NCI-H2196 (cell line): ENCODE data around the gene ZNF521.

ENCODE experiments used
- DNase-seq: peaks from one replicate; lab custom pipeline; 2025; ENCODE audit not compliant: unreplicated experiment; lab: John Stamatoyannopoulos, UW

The ZNF521 gene

DNA sequence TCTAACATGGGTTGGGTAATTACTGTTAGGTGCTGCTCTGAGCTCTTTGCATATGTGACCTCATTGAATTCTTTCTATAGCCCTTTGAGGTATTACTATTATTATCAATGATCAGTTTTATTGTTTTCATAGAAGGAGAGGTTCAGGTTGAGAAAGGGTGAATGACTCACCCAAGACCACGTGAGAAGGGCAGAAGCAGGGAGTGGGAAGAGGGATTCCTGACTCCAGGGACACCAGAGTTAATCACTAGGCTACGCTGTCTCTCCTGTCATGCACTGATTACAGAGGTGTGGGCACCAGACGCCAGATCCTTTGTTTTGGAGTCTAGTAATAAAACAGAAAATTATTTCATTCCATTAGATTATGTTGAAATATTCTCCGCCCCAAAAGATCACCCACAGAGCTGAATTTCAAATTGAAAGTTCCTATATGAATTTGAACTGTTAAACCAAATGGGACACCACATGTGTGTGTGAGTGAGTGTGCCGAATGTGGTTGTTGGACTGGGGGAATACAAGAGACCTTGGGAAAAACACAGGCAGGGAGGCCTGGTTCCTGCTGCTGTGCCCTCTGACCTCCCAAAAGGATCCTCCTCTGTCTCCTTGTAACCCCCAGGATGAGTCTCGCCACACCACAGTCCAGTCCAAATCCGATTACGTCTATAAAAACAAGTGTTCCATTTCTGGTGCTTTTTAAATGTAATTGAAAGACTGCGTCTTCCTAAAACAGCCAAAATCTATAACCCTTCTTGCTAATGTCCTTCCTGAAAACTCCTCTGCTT, 215.4 kb downstream of the ZNF521 start:
- no peak for DNase-seq

DNA sequence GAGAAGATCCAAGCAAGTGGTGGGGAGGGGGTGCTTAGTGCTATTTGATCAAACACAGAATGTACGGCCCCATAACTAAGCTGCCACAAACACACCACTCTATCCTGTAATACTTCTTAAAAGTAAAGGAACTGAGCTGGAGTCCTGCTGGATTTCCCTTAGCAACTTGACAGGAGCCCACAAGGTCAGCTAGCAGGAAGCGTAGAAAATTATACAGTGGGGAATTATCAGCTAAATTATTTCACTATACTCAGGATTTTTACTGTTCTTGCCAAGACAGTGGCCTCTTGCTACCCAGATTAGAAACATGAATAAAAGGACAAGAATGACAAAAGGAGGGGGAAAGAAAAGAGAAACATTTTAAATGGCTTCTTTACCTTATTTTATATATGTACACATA, 217.1 kb downstream of the ZNF521 start:
- no peak for DNase-seq

DNA sequence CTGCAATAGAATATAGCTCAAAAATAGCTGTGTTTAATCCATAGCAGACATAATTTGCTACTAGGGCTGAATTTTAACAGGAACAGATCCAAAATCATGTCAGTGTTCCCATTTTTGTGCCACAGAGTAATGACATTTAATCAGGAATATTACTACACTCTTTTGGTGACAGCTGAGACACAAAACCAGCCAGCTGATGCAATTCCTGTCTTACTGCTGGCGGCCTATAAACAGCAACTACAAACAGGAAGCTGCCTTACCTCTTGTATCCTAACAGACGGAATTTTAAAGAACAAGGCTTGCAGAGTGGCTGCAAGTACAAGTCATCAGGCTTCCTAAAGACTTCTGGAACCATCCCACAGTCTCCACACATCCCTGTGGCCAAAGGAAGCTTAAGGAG, 218.1 kb downstream of the ZNF521 start:
- DNase-seq, result no peak

DNA sequence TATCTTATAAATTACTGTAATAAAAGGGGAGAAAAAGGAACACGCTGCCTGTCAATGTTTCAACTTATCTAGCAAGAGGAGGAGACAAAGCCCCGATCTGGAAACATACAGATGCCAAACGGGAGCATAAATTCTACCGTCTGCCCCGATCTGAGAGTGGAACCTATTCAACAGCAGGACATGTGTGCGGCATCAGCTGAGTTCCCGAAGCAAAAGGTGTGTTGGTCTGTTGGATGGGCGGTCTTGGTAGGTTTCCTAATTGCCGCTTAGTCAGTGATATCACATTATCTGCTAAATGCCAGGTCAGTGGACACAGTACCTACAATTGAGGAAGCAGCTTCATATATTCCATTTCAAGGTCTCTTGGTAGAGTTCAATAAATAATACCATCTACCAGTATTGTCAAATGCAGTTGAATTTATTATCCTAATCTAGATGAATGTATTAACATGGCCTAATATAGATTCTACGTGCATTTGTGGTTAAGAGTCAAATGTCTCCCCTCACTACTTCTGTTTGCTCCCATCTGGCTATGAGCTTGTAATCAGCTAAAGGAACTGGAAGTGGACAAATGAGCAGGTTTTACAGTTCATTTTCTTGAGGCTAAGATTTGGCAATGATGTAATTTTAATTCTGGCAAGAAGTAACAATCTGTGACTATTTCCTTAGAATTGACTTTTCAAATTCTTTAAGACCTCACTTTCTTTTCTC, 219.0 kb downstream of the ZNF521 start:
- DNase-seq, result no peak

DNA sequence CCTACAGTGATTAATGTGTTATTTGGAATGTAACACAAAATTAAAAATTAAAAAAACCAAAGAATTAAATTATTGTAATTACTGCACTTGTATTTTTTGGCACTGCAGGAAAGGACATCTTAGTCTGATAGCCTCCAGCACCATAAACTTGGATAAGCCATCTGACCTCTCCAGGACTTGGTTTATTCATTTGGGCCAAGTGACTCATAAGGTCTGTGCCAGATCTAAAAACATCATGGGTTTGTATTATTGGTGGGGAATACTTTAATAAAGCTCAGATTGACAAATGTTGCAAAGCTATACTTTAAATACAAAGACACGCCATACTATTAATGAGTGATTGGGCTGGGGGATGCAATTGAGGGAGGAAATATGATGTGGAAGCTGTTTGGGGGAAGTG, 225.2 kb downstream of the ZNF521 start:
- no peak for DNase-seq

DNA sequence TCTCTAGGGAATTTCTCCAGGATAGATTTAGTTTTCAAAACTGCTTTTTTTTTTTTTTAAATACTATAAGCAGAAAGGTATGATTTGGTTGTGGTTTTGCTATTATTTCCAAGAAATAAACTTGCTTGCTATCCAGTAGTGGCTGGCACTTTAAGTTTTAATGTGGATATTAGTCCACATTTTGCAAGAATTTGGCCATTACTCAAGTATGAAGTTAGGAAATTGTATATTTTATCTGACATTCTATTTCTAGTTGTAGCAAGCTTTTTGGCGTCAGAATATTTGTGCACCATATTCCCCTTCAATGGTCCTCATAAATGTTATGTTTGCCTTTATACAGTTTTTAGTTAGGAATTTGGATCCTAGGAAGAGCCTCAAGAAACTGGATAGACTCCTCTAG, 226.3 kb downstream of the ZNF521 start:
- no peak for DNase-seq

DNA sequence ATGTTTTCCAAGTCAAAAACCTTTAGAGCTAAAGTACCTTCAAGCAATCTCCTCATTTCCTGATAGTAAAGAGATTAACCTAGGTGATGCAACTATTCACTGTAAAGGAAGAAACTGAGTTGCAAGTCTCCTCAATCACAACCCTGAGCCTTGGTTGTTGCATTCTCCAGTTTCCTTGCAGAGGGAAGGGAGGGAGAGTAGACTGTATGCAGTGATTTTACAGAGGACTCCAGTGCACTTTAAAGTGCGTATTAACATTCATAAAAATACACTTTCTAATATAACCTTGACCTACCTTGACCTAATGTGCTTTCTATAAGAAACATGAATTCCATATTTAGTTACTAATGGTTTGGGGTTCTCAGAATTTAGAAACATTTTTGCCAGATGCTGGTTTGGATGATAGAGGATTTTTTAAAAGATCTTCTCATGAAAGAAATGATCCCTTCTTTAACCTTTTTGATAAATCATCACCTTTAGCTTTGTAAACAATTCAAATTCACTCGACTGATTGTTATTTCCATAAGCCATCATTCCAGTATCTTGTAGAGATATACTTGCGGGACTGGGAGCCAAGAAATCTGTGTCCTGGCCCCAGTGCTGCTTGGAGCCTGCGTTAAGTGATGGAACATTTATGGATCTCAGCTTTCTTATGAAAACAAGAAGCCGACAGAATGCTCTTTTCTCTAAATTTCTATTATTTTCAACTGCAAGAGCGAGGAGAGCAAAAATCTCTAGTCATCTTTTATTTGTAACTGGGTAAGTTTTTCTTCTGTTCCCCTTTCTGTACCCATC, 228.3 kb downstream of the ZNF521 start:
- no peak for DNase-seq

DNA sequence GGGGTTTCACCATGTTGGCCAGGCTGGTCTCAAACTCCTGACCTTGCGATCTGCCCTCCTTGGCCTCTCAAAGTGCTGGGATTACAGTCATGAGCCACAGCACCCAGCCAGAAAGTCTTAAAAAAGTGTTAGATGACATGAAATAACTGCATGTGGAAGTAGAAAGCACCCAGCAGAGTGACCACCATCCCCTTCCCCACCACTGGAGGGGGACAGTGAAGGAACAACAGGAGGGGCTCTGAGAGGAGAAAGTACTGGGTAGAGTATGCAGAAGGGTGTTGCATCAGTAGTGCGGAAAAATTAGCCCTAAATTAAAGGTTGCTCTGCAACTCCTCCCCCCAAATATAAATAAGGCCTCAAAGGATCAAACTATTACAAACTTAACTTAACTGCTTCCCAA, 230.5 kb downstream of the ZNF521 start:
- DNase-seq, result no peak

DNA sequence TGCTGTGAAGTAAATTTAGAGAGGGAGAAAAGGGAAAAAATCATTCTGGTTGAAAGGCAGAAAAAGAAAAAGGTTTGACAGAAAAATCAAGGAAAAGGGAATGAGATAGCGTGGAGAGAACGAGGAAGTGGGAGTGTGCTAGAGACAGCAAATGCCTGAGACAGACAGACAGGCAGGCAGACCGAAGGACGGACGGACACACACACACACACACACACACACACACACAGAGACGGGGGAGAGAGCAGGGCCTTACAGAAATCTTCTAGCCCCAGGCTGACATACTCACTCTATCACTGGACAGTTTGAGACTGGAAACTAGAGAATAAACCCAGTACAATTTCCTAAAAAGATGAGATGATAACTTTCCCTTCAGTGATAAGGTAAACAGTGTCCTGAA, 238.4 kb downstream of the ZNF521 start:
- no peak for DNase-seq

DNA sequence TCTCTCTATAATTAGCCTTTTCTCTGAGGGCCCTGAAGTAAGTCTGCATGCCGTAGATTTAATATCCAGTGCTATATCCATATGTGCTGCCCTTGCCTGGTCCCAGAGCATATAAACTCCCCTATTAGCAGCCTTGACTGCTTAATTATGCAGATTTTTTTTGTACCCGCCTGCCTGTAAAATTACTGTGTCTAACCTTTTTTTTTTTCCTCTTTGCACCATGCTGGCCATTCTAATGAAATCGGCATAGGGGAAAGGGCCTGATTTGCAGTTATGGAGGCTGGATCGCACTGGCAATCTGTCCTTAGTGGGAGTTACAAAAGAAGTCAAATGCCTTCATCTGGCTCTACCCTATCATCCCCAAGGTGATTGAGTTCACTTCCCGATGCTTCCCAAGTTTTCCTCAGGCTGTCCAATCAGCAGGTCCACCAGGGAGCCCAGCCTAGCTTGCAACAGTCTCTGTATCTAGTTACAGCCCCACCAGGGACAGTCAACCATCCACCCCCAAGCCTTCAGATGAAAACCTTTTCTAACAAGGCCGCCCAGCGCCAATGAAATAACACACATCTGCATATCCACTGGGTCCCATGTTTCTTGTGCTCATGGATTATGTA, 239.0 kb downstream of the ZNF521 start:
- no peak for DNase-seq

DNA sequence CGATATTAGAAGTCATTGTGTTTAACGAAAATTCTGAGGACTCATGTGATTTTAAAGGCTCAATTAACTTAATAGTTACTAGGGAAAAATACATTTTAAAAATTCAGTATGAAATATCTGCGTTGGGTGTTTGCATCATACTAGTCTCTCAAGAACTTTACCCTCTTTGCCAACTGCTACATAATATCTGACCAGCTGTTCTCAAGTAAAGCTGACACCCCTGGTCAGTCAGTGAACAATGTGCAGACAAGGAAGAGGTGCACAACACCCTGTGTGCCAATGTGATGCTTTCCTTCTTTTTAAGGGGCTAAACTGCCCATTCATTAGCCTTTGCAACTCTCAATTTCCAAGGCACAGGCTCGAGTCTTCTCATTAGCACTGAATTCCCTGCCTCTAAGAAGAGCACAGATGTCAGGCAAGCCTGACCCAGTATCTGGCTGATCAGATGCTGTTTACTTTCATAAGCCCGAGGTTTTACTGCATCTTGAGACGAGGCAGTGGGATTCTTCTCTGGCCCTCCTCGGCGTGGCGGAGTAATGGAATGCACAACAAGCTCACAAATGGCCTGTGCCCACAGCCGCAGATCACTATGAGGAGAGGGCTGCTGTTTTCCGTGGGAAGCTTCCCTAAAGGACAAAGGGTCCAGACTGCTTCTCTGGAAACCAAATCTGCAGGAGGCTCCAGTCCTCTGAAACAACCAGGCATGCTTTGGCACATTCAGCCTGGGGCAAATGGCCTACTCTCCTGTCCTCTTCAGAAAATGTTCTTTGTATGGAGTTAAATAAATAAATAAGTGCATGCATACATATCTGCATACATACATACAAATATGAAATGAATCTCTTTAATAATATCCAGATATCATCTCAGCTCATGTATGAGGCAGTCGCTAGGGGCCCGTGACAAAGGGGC, 240.3 kb downstream of the ZNF521 start:
- DNase-seq, result no peak

DNA sequence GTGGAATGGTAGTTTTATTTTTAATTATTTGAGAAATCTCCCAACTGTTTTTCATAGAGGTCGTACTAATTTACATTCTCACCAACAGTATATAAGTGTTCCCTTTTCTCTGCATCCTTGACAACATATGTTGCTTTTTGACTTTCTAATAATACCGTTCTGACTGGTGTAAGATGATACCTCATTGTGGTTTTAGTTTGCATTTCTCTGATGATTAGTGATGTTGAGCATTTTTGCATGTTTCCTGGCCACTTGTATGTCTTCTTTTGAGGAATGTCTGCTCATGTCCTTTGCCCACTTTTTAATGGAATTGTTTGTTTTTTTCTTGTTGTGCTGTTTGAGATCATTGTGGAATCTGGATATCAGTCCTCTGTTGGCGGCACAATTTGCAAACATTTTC, 242.5 kb downstream of the ZNF521 start:
- DNase-seq, result no peak

DNA sequence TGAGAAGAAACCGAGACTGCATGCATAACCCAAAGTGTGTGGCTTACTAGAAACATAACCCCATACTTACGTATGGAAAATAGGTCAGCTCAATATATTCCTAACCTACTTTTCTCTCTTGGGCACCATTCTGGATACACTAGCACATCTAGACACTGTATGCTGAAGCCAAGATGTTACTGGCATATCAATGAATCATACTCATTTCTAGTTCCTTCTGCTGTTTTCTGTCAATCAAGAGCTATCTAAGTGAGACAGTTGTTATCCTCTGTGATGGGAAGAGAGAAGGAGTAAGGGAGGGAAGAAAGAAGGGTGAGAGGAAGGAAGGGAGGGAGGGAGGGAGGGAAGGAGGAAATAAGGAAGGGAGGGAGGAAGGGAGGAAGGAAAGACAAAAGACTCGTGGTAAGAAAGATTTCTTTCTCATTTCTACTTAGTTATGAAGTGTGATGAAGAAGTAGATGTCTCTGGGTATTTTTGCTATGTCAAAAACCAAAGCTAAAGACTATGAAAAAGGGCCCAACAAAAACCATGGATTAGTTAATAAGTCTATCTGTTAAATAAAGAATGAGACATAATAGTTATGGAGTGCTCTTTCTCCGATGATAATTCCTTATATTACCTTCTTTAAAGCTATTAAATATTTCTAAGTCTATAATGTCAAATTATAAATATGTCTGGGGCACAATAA, 248.4 kb downstream of the ZNF521 start:
- no peak for DNase-seq

DNA sequence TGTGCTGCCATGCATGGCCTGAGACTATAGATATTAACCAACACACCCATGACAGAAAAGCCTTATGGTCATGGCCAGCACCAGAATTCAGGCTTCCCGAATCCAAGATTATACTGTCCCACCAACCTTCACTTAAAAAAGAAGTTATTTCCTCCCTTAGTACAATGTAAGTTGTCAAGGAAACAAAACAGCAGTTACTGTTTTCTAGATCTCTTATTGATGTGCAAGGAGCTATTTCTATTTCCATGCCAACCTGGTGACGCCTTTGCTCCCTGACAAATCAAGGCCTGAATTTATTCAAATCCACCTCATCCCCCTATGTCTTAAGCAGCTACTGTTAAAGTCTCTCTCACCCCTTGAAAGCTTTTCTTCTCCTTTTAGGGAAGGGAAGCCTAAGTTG, 249.3 kb downstream of the ZNF521 start:
- no peak for DNase-seq

DNA sequence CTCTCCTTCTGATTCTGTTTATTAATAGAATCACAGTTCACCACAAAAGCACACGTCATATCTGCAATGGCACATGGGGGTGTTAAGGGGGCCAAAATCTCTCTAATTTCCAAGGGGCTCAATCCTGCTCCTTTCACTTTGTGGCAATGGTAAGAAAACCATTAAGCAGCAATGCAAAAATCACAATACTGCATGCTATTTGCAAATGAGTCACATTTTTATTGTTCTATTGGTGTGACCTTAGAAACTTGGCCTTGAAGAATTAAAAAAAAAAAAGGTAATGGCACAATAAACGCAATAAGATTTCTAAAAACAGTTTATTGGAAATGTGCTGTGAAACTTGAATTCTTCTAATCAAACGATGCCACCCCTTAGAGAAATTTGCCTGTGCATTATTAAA, 251.5 kb downstream of the ZNF521 start:
- no peak for DNase-seq

DNA sequence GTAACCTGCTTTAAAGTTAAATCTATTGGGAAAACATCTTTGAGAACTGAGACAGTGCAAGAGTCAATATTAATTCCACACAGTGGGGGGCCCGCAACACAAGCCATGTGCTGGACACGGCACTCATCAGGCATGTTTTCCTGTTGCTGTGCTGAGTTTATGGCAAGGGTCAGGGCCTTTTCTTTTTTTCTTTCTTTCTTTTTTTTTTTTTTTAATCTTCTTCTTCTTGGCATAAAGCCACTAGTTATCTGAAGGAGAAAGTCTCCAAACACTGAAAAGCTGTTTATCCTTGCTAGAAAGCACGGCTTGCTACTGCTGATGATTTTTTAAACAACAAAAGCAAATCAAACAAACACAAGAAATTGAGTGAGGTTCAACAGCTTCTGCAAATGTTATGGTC, 252.1 kb downstream of the ZNF521 start:
- DNase-seq, result no peak

DNA sequence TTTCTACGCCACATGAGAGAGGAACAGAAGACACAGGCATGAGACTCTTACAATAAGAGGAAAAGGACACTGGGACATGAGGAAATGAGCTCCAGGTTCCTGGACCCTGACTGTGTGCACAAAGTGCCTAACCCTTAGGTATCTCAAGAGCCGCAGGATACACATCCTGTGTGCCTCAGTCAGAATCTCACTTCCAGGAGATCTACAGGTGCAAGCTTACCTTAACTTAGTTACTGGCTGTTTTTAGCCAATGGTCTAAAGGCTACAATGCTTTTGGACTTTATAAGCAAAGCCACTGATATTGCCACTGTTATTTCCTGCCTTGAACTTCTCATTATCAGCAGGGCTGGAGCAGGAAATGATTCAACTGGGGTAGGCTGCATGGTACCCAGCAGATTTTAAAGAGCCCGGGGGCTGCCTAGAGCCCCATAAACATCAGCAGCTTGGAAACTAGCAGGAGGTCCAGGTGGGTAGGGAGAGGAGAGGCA, 254.4 kb downstream of the ZNF521 start:
- DNase-seq, result no peak

DNA sequence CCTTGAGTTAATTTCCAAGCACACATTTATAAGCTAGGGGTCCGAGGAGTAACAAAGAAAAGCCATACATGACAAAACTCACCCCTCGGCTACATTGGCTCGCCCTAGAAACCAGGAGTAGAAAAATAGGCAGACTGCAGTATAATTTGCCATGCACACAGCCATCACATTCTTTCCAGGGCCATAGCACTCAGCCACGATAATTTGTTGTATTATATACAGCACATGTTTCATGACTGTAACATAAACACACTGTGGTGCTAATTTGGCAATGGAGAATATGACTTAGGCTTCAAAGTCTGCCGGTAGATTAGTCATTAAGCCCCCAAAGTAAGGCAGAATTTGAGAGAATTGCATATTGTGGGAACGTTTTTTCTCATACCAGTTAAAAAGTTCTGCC, 254.9 kb downstream of the ZNF521 start:
- no peak for DNase-seq

DNA sequence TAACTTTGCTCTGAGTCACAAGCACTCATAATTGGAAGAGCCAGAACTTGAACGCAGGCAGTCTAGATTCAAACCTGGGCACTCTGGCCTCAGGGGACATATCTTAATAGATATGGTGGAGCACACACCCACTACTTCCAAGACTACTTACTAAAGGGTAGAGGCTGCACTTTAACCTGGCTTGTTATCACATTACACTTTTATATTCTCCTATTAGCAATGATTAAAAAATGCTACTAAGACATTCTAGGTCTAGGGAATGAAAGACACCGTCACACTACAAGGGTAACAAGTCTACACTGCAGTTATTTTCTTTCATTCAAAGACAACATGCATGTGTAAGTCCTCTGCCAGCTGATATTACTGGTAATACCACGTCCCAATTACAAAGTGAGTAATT, 258.8 kb downstream of the ZNF521 start:
- no peak for DNase-seq

DNA sequence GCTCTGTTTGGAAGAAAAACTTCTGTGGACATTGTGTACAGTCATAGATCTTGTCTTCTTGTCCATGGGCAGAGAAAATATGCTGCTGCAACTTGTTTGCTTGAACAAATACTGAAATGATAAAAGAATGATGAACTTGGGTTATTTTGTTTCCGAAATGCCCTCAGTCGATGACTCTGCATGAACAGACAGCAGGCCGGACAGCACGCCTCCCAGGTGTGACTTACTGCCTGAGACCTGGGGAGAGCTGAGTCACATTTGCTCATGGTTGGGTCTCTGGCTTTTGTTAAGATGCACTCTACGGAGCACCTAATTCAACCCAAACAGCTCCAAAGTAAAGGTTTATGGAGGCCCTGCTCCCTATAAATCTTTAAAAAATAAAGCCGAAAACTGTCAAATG, 262.5 kb downstream of the ZNF521 start:
- DNase-seq, result no peak
